RWPE1 (cell line): ENCODE results near the gene ATP2B2.

Experiments used
- CTCF ChIA-PET: fragments of 350-600 bp; sonication (Branson Sonifier 250); formaldehyde crosslinking; extraction: SDS; loops from one replicate; lab custom pipeline; 2021; lab: Yijun Ruan, JAX
- POLR2A ChIA-PET: fragments of 400-600 bp; formaldehyde crosslinking; extraction: SDS; loops from one replicate; lab custom pipeline; 2020; ENCODE audit warnings: antibody characterized with exemption; ENCODE audit not compliant: low non-redundant PET; lab: Yijun Ruan, JAX
- DNase-seq: peaks from one replicate; pipeline ENCODE4 v3.0.0; 2012; ENCODE audit warnings: low spot score
- H3K27ac ChIP-seq: fragments of 450-650 bp; 2 replicates; pipeline ENCODE4 v1.5.1; 2017
- CTCF ChIP-seq: fragments of 450-650 bp; conservative IDR thresholded peaks from 2 replicates; pipeline ENCODE4 v1.5.1; 2017; ENCODE audit warnings: low read depth, mild to moderate bottlenecking

ATP2B2 gene

DNA sequence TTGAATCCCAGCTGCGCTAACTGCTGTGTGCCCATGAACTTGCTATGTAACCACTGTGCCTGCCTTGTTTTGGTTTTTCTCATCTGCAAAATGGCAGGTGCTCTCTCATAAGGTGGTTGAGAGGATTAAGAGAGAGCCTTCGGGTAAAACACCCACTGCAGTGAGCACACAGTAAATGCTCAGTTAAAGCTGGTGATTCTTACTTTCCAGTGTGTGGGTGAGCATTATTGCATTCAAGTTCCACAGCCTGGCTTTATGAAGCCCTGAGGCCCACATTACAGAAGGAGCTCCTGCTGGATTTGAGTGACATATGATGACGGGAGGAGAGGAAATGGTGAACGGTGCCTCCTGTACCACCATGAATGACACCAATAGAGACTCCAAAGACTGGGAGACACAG, 101.0 kb downstream of the ATP2B2 start:
- POLR2A ChIA-PET = no interaction called here
- no peak for TF ChIP-seq CTCF
- CTCF ChIA-PET = no interaction called here

DNA sequence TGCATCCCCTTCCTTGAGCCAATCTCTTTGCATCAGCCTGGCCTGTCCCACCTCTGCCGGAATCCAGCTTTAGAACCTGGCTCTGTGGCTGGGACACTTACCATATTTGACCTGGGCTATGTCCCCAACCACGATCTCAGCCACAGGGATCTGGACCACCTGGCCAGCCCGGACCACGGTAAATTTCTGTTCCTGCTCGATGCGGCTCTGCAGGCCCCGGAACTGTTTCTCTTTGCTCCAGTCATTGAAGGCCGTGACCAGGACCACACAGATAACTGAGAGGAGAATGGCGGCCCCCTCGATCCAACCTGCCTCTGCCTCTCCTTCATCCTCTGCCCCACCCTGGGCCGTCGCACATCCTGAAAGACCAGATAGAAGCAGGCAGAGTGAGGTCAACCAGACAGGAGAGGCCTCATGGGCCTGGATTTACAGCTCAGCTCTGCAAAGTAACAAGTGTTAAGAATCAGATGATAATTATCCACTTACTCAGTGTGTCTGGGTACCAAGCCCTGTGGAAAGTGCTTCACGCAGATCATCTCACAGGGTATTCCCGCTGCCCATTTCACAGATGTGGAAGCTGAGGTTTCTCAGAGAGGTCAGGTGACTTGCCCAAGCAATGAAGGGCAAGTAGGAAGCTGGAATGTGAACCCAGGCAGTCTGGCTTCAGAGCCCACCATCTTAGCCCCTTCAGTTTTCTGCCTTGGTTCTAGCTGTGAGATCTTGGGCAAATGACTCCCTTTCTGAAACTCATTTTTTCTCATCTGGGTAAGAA, 103.2 kb downstream of the ATP2B2 start:
- POLR2A ChIA-PET = no interaction called here
- no peak for DNase-seq
- TF ChIP-seq CTCF = no peak
- CTCF ChIA-PET = no interaction called here
- no peak overlapping the region for H3K27ac ChIP-seq

More for the DNA sequence above, 101.0 kb downstream of the ATP2B2 start:
- no peak for DNase-seq
- H3K27ac ChIP-seq = no peak overlapping the region

GRCh38 chr3:10400749-10401495, 104.5 kb downstream of the ATP2B2 start:
- H3K27ac ChIP-seq = no peak overlapping the region
- CTCF ChIA-PET = no interaction called here
- POLR2A ChIA-PET = no interaction called here
- DNase-seq = no peak
- no peak for TF ChIP-seq CTCF

DNA sequence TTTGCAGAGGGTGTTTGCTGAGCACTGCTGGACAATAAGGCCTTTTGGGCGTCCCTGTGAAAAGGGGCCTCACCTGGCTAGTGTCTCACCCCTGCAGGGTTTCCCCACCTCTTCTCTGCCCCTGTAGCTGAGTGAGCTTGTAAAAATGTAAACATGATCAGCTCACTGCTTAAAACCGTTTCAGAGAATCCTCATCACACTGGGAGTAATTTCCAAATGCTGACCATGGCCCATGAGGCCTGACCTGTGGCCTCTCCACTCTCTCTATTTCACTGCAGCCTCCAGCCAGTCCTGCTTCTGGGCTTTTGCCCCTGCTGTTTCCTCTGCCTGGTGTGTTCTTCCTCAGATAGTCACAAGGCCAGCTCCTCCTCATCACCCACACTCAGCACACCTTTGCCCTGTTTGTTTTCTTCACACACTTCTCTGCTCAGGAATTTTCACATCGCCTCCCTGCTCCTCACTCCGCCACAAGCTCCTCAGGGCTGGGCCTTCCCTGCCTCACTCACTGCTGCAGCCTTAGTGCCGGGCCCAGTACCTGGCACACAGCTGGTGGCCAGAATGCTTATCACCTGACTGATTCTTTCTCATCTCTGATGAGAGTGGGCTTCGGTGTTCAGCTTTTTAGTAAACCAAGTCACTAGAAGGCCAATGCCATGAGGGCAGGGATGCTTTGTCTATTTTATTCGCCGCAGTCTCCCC, 105.2 kb downstream of the ATP2B2 start:
- no peak overlapping the region for H3K27ac ChIP-seq
- CTCF ChIA-PET = no interaction called here
- no peak for DNase-seq
- no peak for TF ChIP-seq CTCF
- POLR2A ChIA-PET = no interaction called here

GRCh38 chr3:10399634-10400033, 105.8 kb downstream of the ATP2B2 start:
- ChIA-PET POLR2A (no interaction called here), CTCF (no interaction called here)
- H3K27ac ChIP-seq = no peak overlapping the region
- no peak for DNase-seq
- no peak for TF ChIP-seq CTCF

DNA sequence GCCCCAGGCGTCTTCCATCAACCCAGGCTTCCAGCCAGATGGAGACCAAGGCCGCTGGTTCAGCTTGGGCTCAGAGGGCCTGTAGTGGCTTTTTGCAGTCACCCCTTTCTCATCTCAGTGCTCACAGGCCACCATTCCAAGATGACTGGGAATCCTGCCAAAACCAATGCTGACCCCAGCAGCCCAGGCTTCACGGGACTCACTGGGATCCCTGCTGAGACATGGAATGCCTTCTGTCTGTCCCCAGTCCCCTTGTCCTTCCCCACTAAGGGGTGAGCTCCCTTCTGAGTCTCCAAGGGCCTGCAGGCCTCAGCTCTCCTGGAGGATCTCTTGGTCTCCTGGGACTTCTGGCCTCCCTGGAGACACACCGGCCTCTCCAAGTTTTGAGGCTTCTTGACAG, 107.0 kb downstream of the ATP2B2 start:
- no peak for DNase-seq
- CTCF ChIA-PET = no interaction called here
- no peak overlapping the region for H3K27ac ChIP-seq
- TF ChIP-seq CTCF = no peak
- POLR2A ChIA-PET = no interaction called here
